Measurements from ENCODE around the gene C10orf67. TPM values are rescaled to one million over a fixed set of nuclear protein-coding genes. Genes with fewer than 3 reads are reported as not detected.

The C10orf67 gene
- total RNA-seq, 1 experiment from 2014 or later, result 0.45 TPM

DNA sequence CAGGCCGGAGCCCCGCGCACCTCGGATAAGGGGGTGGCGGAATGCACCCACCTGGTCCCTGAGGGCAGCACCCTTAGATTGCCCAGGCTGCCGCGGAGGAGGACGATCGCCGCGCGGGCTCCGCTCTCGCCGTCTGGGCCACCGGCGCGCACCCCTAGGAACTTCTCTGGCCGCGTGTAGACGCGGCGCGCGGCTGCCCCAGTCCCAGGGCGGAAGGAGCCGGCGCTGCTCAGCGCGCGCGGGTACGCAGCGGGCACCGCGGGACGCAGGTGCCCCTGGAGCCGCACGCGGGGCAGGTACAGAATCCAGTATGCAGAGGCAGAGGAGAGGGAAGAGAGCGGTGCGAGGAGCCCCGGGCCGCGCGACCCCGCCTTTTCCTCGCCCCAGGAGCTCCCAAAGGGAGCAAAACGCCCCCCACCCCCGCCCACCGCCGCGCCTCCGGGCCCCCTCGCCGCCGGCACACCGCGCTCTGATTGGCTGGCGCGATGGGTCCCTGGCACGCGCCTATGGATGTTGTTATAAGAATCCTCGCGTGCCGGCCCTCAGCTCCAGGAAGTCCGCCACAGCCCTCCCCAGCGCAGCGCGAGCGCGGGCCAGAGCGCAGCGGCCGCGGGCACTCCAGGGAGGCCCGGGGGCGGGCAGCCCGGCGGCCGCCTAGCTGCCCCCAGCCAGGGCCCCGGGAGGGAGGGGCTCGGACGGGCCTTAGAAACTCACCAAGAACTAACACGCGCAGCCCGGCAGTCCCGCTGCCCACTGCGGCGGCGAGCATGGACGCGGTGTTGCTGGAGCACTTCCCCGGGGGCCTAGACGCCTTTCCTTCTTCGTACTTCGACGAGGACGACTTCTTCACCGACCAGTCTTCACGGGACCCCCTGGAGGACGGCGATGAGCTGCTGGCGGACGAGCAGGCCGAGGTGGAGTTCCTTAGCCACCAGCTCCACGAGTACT is 152.6 kb downstream of the C10orf67 start, which contains the start of gene PTF1A:
Gene PTF1A, plus strand, starts transcription at position 549 of the 948 bp plus-strand sequence. Its CDS starts 219 bp downstream, at position 768.
- CTCF ChIA-PET, result interaction anchor here (0.5 kb wide), 1 partner anchor 100 kb away, joined by 3 read pairs; no protein-coding TSS in a partner anchor
- Mint-ChIP-seq H3K4me3 (ENCODE audit: low read depth, unreplicated experiment) (no peak within 1 kb of the TSS), H3K27ac (ENCODE audit: unreplicated experiment) (no peak within 1 kb of the TSS), H3K4me1 (ENCODE audit: low read depth, unreplicated experiment) (no peaks in the 10 kb centered on the region), H3K36me3 (ENCODE audit: insufficient read depth, unreplicated experiment) (no peaks in the 10 kb centered on the region), H3K27me3 (ENCODE audit: unreplicated experiment) (peaks cover 48% of the 10 kb centered on the region), H3K9me3 (ENCODE audit: low read depth, unreplicated experiment) (no peaks in the 10 kb centered on the region)
- no TSS peak for BruUV-seq (replicated peaks)
- TF ChIP-seq, protein P1, sequence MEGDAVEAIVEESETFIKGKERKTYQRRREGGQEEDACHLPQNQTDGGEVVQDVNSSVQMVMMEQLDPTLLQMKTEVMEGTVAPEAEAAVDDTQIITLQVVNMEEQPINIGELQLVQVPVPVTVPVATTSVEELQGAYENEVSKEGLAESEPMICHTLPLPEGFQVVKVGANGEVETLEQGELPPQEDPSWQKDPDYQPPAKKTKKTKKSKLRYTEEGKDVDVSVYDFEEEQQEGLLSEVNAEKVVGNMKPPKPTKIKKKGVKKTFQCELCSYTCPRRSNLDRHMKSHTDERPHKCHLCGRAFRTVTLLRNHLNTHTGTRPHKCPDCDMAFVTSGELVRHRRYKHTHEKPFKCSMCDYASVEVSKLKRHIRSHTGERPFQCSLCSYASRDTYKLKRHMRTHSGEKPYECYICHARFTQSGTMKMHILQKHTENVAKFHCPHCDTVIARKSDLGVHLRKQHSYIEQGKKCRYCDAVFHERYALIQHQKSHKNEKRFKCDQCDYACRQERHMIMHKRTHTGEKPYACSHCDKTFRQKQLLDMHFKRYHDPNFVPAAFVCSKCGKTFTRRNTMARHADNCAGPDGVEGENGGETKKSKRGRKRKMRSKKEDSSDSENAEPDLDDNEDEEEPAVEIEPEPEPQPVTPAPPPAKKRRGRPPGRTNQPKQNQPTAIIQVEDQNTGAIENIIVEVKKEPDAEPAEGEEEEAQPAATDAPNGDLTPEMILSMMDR (IDR thresholded peaks at IDR 0.05; ENCODE audit: unreplicated experiment), result no peak
- intact Hi-C loops (cut with micrococcal nuclease; ENCODE audit: unreplicated experiment), result no loop called here
- DNase-seq, result no peak

DNA sequence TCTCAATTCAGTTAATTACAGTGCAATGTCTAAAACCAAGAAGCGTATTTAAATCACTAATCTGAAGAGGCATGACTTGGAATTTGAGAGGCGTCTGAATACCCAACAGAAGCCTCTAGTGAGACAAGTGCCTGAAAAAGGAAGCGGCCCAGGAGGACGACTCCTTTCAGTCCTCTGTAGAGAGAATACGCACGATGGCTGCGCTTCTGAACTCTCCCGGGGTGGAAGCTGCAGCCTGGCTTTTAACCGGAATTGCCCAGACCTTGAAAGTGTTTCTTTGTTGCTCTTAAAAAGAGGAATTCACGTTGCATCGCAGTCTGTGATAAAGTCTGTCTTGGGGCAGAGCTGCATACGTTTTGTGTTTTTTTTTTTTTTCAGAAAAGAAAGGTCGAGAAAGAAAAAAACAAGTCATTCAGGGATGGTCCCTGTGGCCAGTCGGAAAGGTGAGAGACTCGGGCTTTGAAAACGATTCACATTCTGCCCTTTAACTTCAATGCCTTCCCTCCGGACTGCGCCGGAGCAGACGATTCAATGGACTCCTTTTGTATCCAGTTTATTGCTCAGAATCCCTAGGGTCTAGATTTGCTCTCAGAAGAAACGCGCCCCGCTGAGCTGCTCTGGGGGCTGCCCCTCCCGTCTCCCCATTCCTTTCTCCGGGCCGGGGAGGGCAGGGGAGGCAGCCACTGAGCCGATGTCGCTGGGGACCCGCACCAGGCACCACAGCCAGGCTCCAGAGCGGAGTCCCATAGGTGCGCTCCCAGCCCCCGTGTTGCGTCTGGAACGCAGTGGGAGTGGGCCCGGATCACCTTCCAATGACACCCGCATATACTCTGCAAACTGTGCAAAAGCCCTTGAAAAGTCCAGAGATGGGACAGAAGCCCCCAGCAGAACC is 153.5 kb downstream of the C10orf67 start:
- TF ChIP-seq, protein P1 (IDR thresholded peaks at IDR 0.05; ENCODE audit: unreplicated experiment), result no peak
- no peaks in the 10 kb centered on the region for H3K4me1 Mint-ChIP-seq (ENCODE audit: low read depth, unreplicated experiment)
- no peak for DNase-seq
- no peaks in the 10 kb centered on the region for H3K36me3 Mint-ChIP-seq (ENCODE audit: insufficient read depth, unreplicated experiment)
- no peak overlapping the region for H3K27ac Mint-ChIP-seq (ENCODE audit: unreplicated experiment)
- CTCF ChIA-PET, result no interaction called here
- no TSS peak for BruUV-seq (replicated peaks)
- no peak overlapping the region for H3K4me3 Mint-ChIP-seq (ENCODE audit: low read depth, unreplicated experiment)
- peaks cover 39% of the 10 kb centered on the region for H3K27me3 Mint-ChIP-seq (ENCODE audit: unreplicated experiment)
- H3K9me3 Mint-ChIP-seq (ENCODE audit: low read depth, unreplicated experiment), result no peaks in the 10 kb centered on the region
- intact Hi-C loops (cut with micrococcal nuclease; ENCODE audit: unreplicated experiment), result no loop called here

DNA sequence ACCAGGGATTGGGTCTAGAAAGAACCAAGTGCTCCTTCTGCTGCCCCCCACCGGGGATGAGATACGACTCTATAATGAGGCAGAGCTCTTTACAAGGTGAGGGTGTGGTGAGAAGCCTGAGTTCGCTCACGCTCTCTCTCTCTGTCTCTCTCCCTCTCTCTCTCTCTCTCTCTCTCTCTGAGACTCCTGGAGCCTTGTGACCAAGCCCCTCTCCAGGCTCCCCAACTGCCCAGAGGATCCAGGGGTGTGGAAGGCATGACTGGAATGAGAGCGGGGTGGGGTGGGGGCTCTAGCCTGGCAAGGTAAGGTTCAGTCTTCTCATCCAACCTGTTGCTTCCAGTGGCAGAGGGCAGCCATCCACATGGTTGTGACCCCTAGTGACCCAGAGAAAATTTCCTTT is 155.6 kb downstream of the C10orf67 start:
- Mint-ChIP-seq H3K36me3 (ENCODE audit: insufficient read depth, unreplicated experiment) (no peaks in the 10 kb centered on the region), H3K4me1 (ENCODE audit: low read depth, unreplicated experiment) (no peaks in the 10 kb centered on the region), H3K9me3 (ENCODE audit: low read depth, unreplicated experiment) (no peaks in the 10 kb centered on the region), H3K27ac (ENCODE audit: unreplicated experiment) (no peak overlapping the region), H3K4me3 (ENCODE audit: low read depth, unreplicated experiment) (no peak overlapping the region), H3K27me3 (ENCODE audit: unreplicated experiment) (peaks cover 36% of the 10 kb centered on the region)
- intact Hi-C loops (cut with micrococcal nuclease; ENCODE audit: unreplicated experiment), result no loop called here
- BruUV-seq (replicated peaks), result no TSS peak
- TF ChIP-seq, protein P1 (IDR thresholded peaks at IDR 0.05; ENCODE audit: unreplicated experiment), result no peak
- CTCF ChIA-PET, result interaction anchor here (0.6 kb wide), 1 partner anchor 418 kb away, joined by 3 read pairs; no protein-coding TSS in a partner anchor
- DNase-seq, result no peak

DNA sequence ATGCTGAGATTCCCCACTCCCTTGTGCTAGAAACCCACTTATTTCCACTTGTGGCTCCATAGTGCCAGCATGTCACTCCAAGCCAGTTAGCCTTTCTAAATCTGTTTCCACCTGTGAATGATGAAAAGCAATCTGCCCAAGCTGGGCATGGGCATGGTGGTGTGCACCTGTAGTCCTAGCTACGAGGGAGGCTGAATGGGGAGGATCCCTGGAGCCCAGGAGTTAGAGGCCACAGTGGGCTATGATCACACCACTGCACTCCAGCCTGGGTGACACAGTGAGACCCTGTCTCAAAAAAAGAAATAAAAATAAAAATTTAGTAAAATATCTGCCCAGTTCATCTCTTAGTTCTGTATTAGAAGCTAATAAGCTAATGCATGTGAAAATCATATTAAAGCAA is 157.4 kb downstream of the C10orf67 start:
- DNase-seq, result no peak
- no peaks in the 10 kb centered on the region for H3K9me3 Mint-ChIP-seq (ENCODE audit: low read depth, unreplicated experiment)
- intact Hi-C loops (cut with micrococcal nuclease; ENCODE audit: unreplicated experiment), result no loop called here
- no peaks in the 10 kb centered on the region for H3K4me1 Mint-ChIP-seq (ENCODE audit: low read depth, unreplicated experiment)
- BruUV-seq (replicated peaks), result no TSS peak
- CTCF ChIA-PET, result interaction anchor here (0.6 kb wide), 1 partner anchor 12 kb away, joined by 3 read pairs; no protein-coding TSS in a partner anchor
- H3K27ac Mint-ChIP-seq (ENCODE audit: unreplicated experiment), result no peak overlapping the region
- peaks cover 42% of the 10 kb centered on the region for H3K27me3 Mint-ChIP-seq (ENCODE audit: unreplicated experiment)
- H3K4me3 Mint-ChIP-seq (ENCODE audit: low read depth, unreplicated experiment), result no peak overlapping the region
- H3K36me3 Mint-ChIP-seq (ENCODE audit: insufficient read depth, unreplicated experiment), result no peaks in the 10 kb centered on the region
- TF ChIP-seq, protein P1 (IDR thresholded peaks at IDR 0.05; ENCODE audit: unreplicated experiment), result no peak

Measured in Calu3 (cell line).